ENCODE measurements around the gene NCKAP5. TPM values are rescaled to one million over a fixed set of nuclear protein-coding genes. Genes with fewer than 3 reads are reported as not detected.
A peak's percentile ranks its signal among the peaks of the same experiment; 100 is the strongest.

Gene NCKAP5
- total and polyA plus RNA-seq, 2 of the 13 experiments (the other 11 are each of a cell fraction or from before 2014, with no cell fraction given): 0.01 TPM; not detected in 1

DNA sequence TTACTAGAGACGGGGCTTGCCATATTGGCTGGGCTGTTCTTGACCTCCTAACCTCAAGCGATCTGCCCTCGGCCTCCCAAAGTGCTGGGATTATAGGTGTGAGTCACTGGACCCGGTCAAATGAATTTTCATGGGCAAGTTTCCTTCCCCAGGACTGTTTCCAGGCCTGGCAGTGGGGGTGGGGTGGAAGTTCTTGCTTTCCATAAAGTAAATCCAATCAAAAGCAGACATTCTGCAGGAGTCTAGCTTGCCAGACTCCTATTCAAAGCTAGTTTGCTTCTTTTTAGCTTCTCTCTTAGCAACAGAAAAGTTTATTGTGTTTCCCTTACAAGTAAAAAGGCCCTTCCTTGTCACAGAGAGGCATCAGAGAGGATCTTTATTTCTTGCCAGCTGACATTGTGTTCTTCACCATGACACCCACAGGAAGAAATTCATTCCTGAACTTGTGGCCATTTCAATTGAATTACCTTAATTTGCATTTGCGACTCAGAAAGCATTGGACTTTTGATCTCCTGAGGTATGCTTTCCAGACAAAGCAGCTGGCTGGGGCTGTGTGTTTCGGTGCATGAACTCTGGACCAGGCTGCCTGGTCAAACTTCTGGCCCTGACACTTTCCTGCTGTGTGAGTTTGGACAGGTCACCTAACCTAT lies 936.1 kb downstream of the NCKAP5 start (continued):
- TF ChIP-seq MXD4 (CRISPR knock-in tag; IDR thresholded peaks at IDR 0.05) (no peak), ZMYM3 (CRISPR knock-in tag; IDR thresholded peaks at IDR 0.05) (peak; percentile 86), GABPB1 (CRISPR knock-in tag; IDR thresholded peaks at IDR 0.05) (no peak), TAF1 (CRISPR knock-in tag; IDR thresholded peaks at IDR 0.05) (no peak), TBL1XR1 (IDR thresholded peaks at IDR 0.05; ENCODE audit: borderline replicate concordance, low read length, partially characterized antibody) (no peak), PAX8 (CRISPR knock-in tag; IDR thresholded peaks at IDR 0.05; ENCODE audit: borderline replicate concordance) (no peak), HOXA5 (CRISPR knock-in tag; IDR thresholded peaks at IDR 0.05) (no peak), MED1 (CRISPR knock-in tag; IDR thresholded peaks at IDR 0.05) (no peak)
- TF ChIP-seq, protein P1, sequence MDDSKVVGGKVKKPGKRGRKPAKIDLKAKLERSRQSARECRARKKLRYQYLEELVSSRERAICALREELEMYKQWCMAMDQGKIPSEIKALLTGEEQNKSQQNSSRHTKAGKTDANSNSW (CRISPR knock-in tag; IDR thresholded peaks at IDR 0.05; ENCODE audit: borderline replicate concordance): no peak
- TF ChIP-seq, protein P2, sequence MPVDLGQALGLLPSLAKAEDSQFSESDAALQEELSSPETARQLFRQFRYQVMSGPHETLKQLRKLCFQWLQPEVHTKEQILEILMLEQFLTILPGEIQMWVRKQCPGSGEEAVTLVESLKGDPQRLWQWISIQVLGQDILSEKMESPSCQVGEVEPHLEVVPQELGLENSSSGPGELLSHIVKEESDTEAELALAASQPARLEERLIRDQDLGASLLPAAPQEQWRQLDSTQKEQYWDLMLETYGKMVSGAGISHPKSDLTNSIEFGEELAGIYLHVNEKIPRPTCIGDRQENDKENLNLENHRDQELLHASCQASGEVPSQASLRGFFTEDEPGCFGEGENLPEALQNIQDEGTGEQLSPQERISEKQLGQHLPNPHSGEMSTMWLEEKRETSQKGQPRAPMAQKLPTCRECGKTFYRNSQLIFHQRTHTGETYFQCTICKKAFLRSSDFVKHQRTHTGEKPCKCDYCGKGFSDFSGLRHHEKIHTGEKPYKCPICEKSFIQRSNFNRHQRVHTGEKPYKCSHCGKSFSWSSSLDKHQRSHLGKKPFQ (CRISPR knock-in tag; IDR thresholded peaks at IDR 0.05; ENCODE audit: insufficient replicate concordance): no peak
- TF ChIP-seq, protein P3, sequence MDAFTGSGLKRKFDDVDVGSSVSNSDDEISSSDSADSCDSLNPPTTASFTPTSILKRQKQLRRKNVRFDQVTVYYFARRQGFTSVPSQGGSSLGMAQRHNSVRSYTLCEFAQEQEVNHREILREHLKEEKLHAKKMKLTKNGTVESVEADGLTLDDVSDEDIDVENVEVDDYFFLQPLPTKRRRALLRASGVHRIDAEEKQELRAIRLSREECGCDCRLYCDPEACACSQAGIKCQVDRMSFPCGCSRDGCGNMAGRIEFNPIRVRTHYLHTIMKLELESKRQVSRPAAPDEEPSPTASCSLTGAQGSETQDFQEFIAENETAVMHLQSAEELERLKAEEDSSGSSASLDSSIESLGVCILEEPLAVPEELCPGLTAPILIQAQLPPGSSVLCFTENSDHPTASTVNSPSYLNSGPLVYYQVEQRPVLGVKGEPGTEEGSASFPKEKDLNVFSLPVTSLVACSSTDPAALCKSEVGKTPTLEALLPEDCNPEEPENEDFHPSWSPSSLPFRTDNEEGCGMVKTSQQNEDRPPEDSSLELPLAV (CRISPR knock-in tag; conservative IDR thresholded peaks at IDR 0.05; ENCODE audit: low read depth): no peak
- TF ChIP-seq, protein P4, sequence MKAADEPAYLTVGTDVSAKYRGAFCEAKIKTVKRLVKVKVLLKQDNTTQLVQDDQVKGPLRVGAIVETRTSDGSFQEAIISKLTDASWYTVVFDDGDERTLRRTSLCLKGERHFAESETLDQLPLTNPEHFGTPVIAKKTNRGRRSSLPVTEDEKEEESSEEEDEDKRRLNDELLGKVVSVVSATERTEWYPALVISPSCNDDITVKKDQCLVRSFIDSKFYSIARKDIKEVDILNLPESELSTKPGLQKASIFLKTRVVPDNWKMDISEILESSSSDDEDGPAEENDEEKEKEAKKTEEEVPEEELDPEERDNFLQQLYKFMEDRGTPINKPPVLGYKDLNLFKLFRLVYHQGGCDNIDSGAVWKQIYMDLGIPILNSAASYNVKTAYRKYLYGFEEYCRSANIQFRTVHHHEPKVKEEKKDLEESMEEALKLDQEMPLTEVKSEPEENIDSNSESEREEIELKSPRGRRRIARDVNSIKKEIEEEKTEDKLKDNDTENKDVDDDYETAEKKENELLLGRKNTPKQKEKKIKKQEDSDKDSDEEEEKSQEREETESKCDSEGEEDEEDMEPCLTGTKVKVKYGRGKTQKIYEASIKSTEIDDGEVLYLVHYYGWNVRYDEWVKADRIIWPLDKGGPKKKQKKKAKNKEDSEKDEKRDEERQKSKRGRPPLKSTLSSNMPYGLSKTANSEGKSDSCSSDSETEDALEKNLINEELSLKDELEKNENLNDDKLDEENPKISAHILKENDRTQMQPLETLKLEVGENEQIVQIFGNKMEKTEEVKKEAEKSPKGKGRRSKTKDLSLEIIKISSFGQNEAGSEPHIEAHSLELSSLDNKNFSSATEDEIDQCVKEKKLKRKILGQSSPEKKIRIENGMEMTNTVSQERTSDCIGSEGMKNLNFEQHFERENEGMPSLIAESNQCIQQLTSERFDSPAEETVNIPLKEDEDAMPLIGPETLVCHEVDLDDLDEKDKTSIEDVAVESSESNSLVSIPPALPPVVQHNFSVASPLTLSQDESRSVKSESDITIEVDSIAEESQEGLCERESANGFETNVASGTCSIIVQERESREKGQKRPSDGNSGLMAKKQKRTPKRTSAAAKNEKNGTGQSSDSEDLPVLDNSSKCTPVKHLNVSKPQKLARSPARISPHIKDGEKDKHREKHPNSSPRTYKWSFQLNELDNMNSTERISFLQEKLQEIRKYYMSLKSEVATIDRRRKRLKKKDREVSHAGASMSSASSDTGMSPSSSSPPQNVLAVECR (CRISPR knock-in tag; IDR thresholded peaks at IDR 0.05; ENCODE audit: borderline replicate concordance): no peak
- TF ChIP-seq, protein P5, sequence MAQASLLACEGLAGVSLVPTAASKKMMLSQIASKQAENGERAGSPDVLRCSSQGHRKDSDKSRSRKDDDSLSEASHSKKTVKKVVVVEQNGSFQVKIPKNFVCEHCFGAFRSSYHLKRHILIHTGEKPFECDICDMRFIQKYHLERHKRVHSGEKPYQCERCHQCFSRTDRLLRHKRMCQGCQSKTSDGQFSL (CRISPR knock-in tag; IDR thresholded peaks at IDR 0.05): no peak
- TF ChIP-seq, protein P6, sequence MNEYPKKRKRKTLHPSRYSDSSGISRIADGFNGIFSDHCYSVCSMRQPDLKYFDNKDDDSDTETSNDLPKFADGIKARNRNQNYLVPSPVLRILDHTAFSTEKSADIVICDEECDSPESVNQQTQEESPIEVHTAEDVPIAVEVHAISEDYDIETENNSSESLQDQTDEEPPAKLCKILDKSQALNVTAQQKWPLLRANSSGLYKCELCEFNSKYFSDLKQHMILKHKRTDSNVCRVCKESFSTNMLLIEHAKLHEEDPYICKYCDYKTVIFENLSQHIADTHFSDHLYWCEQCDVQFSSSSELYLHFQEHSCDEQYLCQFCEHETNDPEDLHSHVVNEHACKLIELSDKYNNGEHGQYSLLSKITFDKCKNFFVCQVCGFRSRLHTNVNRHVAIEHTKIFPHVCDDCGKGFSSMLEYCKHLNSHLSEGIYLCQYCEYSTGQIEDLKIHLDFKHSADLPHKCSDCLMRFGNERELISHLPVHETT (CRISPR knock-in tag; conservative IDR thresholded peaks at IDR 0.05): no peak
- TF ChIP-seq, protein P7, sequence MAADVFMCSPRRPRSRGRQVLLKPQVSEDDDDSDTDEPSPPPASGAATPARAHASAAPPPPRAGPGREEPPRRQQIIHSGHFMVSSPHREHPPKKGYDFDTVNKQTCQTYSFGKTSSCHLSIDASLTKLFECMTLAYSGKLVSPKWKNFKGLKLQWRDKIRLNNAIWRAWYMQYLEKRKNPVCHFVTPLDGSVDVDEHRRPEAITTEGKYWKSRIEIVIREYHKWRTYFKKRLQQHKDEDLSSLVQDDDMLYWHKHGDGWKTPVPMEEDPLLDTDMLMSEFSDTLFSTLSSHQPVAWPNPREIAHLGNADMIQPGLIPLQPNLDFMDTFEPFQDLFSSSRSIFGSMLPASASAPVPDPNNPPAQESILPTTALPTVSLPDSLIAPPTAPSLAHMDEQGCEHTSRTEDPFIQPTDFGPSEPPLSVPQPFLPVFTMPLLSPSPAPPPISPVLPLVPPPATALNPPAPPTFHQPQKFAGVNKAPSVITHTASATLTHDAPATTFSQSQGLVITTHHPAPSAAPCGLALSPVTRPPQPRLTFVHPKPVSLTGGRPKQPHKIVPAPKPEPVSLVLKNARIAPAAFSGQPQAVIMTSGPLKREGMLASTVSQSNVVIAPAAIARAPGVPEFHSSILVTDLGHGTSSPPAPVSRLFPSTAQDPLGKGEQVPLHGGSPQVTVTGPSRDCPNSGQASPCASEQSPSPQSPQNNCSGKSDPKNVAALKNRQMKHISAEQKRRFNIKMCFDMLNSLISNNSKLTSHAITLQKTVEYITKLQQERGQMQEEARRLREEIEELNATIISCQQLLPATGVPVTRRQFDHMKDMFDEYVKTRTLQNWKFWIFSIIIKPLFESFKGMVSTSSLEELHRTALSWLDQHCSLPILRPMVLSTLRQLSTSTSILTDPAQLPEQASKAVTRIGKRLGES (CRISPR knock-in tag; IDR thresholded peaks at IDR 0.05; ENCODE audit: borderline replicate concordance): no peak

Measured in HepG2 (cell line).